Body of pancreas (tissue), 4 donors: ENCODE results near the gene ZNF628. TPM values are rescaled to one million over a fixed set of nuclear protein-coding genes. Genes with fewer than 3 reads are reported as not detected.

ENCODE experiments used
- ATAC-seq: fragments of 150-250 bp; one replicate; pipeline ENCODE4 v1.9.1; 2016
- DNase-seq, 4 donors: peaks; one replicate each; pipeline ENCODE4 v3.0.0-alpha.2; 2019
- H3K27ac ChIP-seq, 4 donors: fragments of 200-600 bp; sonication (generic); 1 replicate in 3 of 4; 2 replicates in 1 of 4; pipeline versions ENCODE4 v1.5.1 to v1.6.1; 2016 to 2019; ENCODE audit warnings: mild to moderate bottlenecking in 1 of 4, mixed read lengths in 1 of 4, moderate library complexity in 1 of 4
- H3K27me3 ChIP-seq, 2 donors: fragments of 200-600 bp; sonication (generic); one replicate each; pipeline ENCODE4 v1.6.0; 2016; ENCODE audit warnings: mild to moderate bottlenecking in 1 of 2
- H3K36me3 ChIP-seq, 2 donors: fragments of 200-600 bp; sonication (generic); replicated peaks in 1 of 2; 2 replicates each; pipeline ENCODE4 v1.5.1; 2016; ENCODE audit warnings: low read depth in 2 of 2; ENCODE audit not compliant: insufficient read depth in 1 of 2
- H3K4me1 ChIP-seq: fragments of 200-600 bp; sonication (generic); one replicate; pipeline ENCODE4 v1.6.0; 2016
- H3K4me3 ChIP-seq, 2 donors: fragments of 200-600 bp; sonication (generic); 1 replicate in 1 of 2; 2 replicates in 1 of 2; pipeline ENCODE4 v1.5.1; 2016 to 2019
- H3K9me3 ChIP-seq, 3 donors: fragments of 200-600 bp; sonication (generic); 1 replicate in 2 of 3; 2 replicates in 1 of 3; pipeline ENCODE4 v1.5.1; 2016
- POLR2A ChIP-seq, 3 donors: fragments of 450-650 bp; IDR thresholded peaks; one replicate each; pipeline ENCODE4 v1.6.1; 2016; ENCODE audit warnings: antibody characterized with exemption in 3 of 3, mild to moderate bottlenecking in 2 of 3
- WGBS, 2 donors: methylation state at CpG; one replicate each; pipeline ENCODE4 v1.1.5; 2017; 5-methylcytosine and 5-hydroxymethylcytosine counted together
- intact Hi-C: fragments of 100-400 bp; cut with DNase I; formaldehyde crosslinking; loops from one replicate; pipeline ENCODE4 v1.15.1; 2023
- total RNA-seq, 2 donors: library from RNA; depleted of rRNA; stranded (reverse); fragments of >200 nt; gene quantifications; one replicate each; pipeline ENCODE4 v1.1.0, GENCODE V29; 2016
- TF ChIP-seq, protein P1 (sequence below), 7 experiments: fragments of 450-650 bp in 4 of 7; fragments of 200-600 bp in 3 of 7; sonication (generic) in 3 of 7; IDR thresholded peaks; one replicate each; pipeline ENCODE4 v1.5.1; 2016 to 2019; ENCODE audit warnings: antibody characterized with exemption in 7 of 7

ZNF628 gene
- total RNA-seq, 2 donors from 2014 or later: 3.4 to 8.2 TPM

DNA sequence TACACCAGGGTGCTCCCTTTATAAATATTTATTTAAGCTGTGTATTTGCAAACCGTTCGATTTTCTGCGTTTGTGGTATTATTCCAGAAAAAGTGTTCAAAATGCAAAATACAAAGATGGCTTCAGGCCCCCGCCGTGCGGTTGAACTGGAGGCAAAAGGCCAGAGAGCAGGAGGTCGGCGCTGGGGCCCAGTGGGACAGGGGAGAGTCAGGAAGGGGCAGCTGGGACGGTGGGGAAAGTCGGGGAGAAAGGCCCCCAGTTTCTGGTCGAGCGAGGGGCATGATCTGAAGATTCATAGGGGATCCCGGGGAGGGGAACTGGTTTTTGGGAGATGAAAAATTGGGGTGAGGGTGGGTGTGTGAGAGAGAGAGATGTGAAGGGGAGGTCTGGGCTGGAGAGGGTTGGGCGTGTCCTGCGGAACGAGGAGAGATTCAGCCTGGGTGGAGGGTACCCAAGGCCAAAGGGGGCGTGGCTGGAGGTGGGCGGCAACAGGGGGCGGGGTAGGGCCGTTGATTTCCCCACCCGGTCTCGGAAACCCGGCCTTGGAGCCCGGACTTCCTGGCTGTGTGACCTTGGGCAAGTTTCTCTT is 15.7 kb upstream of the ZNF628 start:
- DNase-seq: peak; percentile 78 to 87 (median 83)
- no peak for TF ChIP-seq POLR2A (IDR thresholded peaks at IDR 0.05)
- TF ChIP-seq, protein P1, sequence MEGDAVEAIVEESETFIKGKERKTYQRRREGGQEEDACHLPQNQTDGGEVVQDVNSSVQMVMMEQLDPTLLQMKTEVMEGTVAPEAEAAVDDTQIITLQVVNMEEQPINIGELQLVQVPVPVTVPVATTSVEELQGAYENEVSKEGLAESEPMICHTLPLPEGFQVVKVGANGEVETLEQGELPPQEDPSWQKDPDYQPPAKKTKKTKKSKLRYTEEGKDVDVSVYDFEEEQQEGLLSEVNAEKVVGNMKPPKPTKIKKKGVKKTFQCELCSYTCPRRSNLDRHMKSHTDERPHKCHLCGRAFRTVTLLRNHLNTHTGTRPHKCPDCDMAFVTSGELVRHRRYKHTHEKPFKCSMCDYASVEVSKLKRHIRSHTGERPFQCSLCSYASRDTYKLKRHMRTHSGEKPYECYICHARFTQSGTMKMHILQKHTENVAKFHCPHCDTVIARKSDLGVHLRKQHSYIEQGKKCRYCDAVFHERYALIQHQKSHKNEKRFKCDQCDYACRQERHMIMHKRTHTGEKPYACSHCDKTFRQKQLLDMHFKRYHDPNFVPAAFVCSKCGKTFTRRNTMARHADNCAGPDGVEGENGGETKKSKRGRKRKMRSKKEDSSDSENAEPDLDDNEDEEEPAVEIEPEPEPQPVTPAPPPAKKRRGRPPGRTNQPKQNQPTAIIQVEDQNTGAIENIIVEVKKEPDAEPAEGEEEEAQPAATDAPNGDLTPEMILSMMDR (IDR thresholded peaks at IDR 0.05): no peak
- Histone ChIP-seq H3K36me3 (no peaks in the 10 kb centered on the region), H3K9me3 (no peaks in the 10 kb centered on the region), H3K27me3 (no peaks in the 10 kb centered on the region), H3K4me3 (peak overlapping the region; percentile 37 to 75), H3K27ac (peak overlapping the region; percentile 88 to 97 (median 92)), H3K4me1 (peaks cover 29% of the 10 kb centered on the region)
- peak; percentile 34 for ATAC-seq
- WGBS, 2 donors: 5% methylated on average over 16 to 24 of the region's 24 CpGs
- intact Hi-C loops: no loop called here

DNA sequence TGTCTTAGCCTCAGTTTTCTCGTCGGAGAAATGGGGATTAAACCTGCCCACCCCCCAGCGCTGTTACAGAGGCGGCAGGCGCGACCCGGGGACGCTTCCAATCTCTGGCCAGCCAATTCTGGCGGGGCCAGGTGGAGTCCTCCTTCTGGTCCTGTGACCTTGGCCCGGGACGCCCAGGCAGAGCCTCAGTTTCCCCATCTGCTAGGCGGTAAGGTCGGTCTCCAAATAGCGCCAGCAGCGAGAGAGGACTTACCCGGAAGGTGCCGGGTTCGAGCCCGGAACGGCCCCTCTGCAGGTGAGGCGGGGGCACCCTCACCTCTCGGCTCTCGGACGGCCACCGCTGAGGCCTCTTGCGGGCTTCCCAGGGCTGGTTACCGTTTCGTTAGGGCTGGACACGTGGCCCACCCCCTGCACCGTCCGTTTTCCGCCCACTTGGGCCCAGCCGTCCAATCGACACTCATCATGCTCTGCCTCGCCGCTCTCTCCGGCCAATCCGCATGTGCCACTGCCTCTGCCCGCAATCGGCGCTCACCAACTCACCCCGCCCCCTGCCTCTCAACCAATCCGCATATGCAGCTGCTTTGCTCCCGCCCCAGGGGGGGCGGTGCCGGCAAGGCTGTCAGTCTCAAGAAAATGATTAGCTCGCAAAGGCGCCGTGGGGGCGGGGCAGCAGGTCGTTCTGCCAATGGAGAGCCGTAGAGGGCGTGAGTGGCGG is 15.0 kb upstream of the ZNF628 start, which contains the start of gene ISOC2:
Gene ISOC2, minus strand, starts transcription at position 384 of the 715 bp plus-strand sequence. CDS start 5,156 bp downstream, outside the sequence.
- intact Hi-C loops: no loop called here
- DNase-seq (peak; percentile 100), ATAC-seq (peak; percentile 98)
- H3K4me3 ChIP-seq: peak within 1 kb of the TSS; percentile 37 to 75
- 0% methylated on average over 21 to 54 of the region's 54 CpGs for WGBS, 2 donors
- no peaks in the 10 kb centered on the region for H3K36me3 ChIP-seq
- TF ChIP-seq POLR2A (IDR thresholded peaks at IDR 0.05): peak; percentile 52 to 82 (median 82)
- TF ChIP-seq, protein P1 (IDR thresholded peaks at IDR 0.05): no peak
- H3K9me3 ChIP-seq: no peaks in the 10 kb centered on the region
- H3K4me1 ChIP-seq: peaks cover 29% of the 10 kb centered on the region
- H3K27ac ChIP-seq: peak within 1 kb of the TSS; percentile 88 to 97 (median 92)
- no peaks in the 10 kb centered on the region for H3K27me3 ChIP-seq

DNA sequence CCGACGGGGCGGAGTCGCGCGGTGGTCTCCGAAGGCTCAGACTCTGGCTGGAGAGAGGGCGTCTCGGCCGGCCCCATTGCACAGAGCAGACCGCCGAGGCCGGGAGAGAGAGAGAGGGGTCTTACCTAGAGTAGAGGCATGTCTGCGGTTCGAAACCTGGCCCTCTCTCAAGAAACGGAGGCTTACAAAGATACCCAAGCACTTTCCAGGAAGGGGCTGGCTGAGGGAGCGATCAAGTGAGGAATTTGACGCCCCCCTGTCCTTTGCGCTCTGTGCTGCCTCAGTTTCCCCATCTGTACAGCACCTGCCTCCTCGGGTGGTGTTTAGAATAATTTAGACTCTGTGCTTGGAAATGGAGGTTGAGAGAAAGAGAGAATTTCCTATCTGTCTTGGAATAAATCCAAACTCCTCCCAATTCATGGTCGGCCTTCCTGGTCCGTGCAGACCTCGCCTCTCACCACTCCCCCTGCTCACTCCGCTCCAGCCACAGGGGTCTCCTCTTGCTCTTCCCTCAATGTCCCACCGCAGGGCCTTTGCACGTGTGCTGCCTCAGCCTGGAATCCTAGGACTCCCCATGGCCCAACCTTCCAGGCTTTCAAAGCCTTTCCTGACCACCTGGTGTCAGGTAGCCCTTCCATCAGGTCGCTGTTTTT is 14.3 kb upstream of the ZNF628 start:
- no peak for ATAC-seq
- Histone ChIP-seq H3K36me3 (no peaks in the 10 kb centered on the region), H3K4me3 (peak overlapping the region in 1 of 2 donors; percentile 14), H3K9me3 (no peaks in the 10 kb centered on the region), H3K27ac (peak overlapping the region; percentile 44 to 97 (median 84)), H3K27me3 (no peaks in the 10 kb centered on the region), H3K4me1 (peaks cover 29% of the 10 kb centered on the region)
- 11 to 13% methylated on average over 21 to 27 of the region's 27 CpGs for WGBS, 2 donors
- intact Hi-C loops: no loop called here
- DNase-seq: peak in 1 of 4 donors; percentile 39
- TF ChIP-seq POLR2A (IDR thresholded peaks at IDR 0.05): peak in 2 of 3 donors; percentile 56 to 60
- TF ChIP-seq, protein P1 (IDR thresholded peaks at IDR 0.05): no peak

DNA sequence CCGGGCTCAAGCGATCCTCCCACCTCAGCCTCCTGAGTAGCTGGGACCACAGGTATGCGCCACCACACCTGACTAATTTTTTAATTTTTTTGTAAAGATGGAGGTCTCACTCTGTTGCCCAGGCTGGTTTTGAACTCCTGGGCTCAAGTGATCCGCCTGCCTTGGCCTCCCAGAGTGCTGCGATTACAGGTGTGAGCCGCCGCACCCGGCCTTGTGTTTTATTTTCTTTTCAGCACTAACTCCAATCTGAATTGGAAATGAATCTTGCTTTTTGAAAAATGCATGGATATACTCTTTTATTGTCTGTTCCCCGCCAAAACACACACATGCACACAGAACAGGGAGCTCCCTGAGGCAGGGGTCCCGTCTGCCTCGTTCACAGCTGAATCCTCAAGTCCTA is 13.7 kb upstream of the ZNF628 start:
- WGBS, 2 donors: 76 to 79% methylated on average over 11 of the region's 11 CpGs
- Histone ChIP-seq H3K4me3 (no peak overlapping the region), H3K27me3 (no peaks in the 10 kb centered on the region), H3K9me3 (no peaks in the 10 kb centered on the region), H3K4me1 (peaks cover 34% of the 10 kb centered on the region), H3K36me3 (no peaks in the 10 kb centered on the region), H3K27ac (no peak overlapping the region)
- ATAC-seq (no peak), DNase-seq (no peak)
- no peak for TF ChIP-seq POLR2A (IDR thresholded peaks at IDR 0.05)
- TF ChIP-seq, protein P1 (IDR thresholded peaks at IDR 0.05): no peak
- intact Hi-C loops: no loop called here
